Panc1 (cell line): ENCODE results near the gene MICAL1. TPM values are rescaled to one million over a fixed set of nuclear protein-coding genes. Genes with fewer than 3 reads are reported as not detected.

ENCODE experiments used
- ATAC-seq: fragments of 200-7000 bp; cut with Tn5 transposase; 2 replicates; pipeline ENCODE4 v1.9.1; 2020; ENCODE audit warnings: mild to moderate bottlenecking, moderate library complexity
- BruUV-seq: library from RNA; stranded (reverse); fragments of 400-500 nt; replicated peaks from 2 replicates; lab custom pipeline; 2021; lab: Mats Ljungman, UMichigan
- CTCF ChIA-PET: fragments of 300-600 bp; sonication (Branson Sonifier 250); formaldehyde crosslinking; loops from one replicate; lab custom pipeline; 2022; ENCODE audit warnings: antibody characterized with exemption; lab: Charles Lee
- POLR2A ChIA-PET: fragments of 300-600 bp; sonication (Branson Sonifier 250); formaldehyde crosslinking; loops from one replicate; lab custom pipeline; 2022; ENCODE audit warnings: antibody characterized with exemption; lab: Charles Lee
- DNase-seq: peaks from one replicate; pipeline ENCODE4 v3.0.0-alpha.2; 2010; ENCODE audit warnings: low read depth, low spot score
- H3K27ac ChIP-seq: 2 replicates; pipeline ENCODE4 v1.5.1; 2011; ENCODE audit warnings: mild to moderate bottlenecking, low read length, inconsistent platforms
- H3K27me3 ChIP-seq: fragments of 200-500 bp; sonication (Bioruptor generic); 2 replicates; pipeline ENCODE4 v1.6.0; 2014; ENCODE audit warnings: low read length, inconsistent platforms; ENCODE audit not compliant: control insufficient read depth, insufficient read depth
- H3K36me3 ChIP-seq: fragments of 200-500 bp; sonication (Bioruptor generic); 2 replicates; pipeline ENCODE4 v1.5.1; 2014; ENCODE audit warnings: inconsistent platforms, mild to moderate bottlenecking, low read length, moderate library complexity; ENCODE audit not compliant: control insufficient read depth, insufficient read depth
- H3K4me1 ChIP-seq: 2 replicates; pipeline ENCODE4 v1.5.1; 2011; ENCODE audit warnings: inconsistent platforms, mild to moderate bottlenecking, low read length, moderate library complexity; ENCODE audit not compliant: control insufficient read depth, insufficient read depth
- H3K4me3 ChIP-seq, 2 experiments: 2 replicates each; pipeline ENCODE4 v1.5.1; 2011 to 2012; ENCODE audit warnings: low read depth in 2 of 2, low read length in 2 of 2, mild to moderate bottlenecking in 2 of 2, inconsistent platforms in 1 of 2, moderate library complexity in 1 of 2
- H3K9me3 ChIP-seq: fragments of 200-500 bp; sonication (Bioruptor generic); 2 replicates; pipeline ENCODE4 v1.5.1; 2014; ENCODE audit warnings: low read depth, mild to moderate bottlenecking, inconsistent platforms, low read length, moderate library complexity; ENCODE audit not compliant: control insufficient read depth, insufficient read depth
- CTCF ChIP-seq: fragments of 450-650 bp; IDR thresholded peaks from 2 replicates; pipeline ENCODE4 v1.5.1; 2017; ENCODE audit warnings: mild to moderate bottlenecking
- POLR2AphosphoS5 ChIP-seq: IDR thresholded peaks from 2 replicates; pipeline ENCODE4 v1.6.1; 2012; ENCODE audit warnings: mild to moderate bottlenecking, low read depth, low read length, moderate library complexity
- REST ChIP-seq, 2 experiments: IDR thresholded peaks; 2 replicates each; pipeline ENCODE4 v1.6.1; 2011 to 2012; ENCODE audit warnings: low read depth in 2 of 2, control low read depth in 1 of 2, low read length in 1 of 2, mild to moderate bottlenecking in 1 of 2, moderate library complexity in 1 of 2; ENCODE audit not compliant: insufficient read depth in 1 of 2
- SIN3A ChIP-seq: IDR thresholded peaks from 2 replicates; pipeline ENCODE4 v1.6.1; 2012; ENCODE audit warnings: low read depth, mild to moderate bottlenecking, low read length, moderate library complexity, borderline replicate concordance; ENCODE audit not compliant: insufficient read depth
- TCF7L2 ChIP-seq: IDR thresholded peaks from 2 replicates; pipeline ENCODE4 v1.6.1; 2011; ENCODE audit warnings: mild to moderate bottlenecking, low read depth, low read length, inconsistent platforms
- in situ Hi-C: cut with HindIII; loops from 2 replicates; pipeline ENCODE4 v1.10.0; 2016; ENCODE audit warnings: low sequenced_read_pairs, low pct_unique_long_range_greater_than_20kb
- intact Hi-C: fragments of 100-400 bp; cut with micrococcal nuclease; formaldehyde crosslinking; loops from one replicate; pipeline ENCODE4 v1.10.0; 2022; ENCODE audit not compliant: unreplicated experiment
- total RNA-seq: library from RNA; stranded (reverse); gene quantifications from one replicate; pipeline ENCODE4 v1.2.1, GENCODE V29; 2021; ENCODE audit not compliant: unreplicated experiment

Gene MICAL1
- total RNA-seq, 1 experiment from 2014 or later = 64.5 TPM

GRCh38 chr6:109428889-109429477 is 26.6 kb downstream of the MICAL1 start:
- Histone ChIP-seq H3K36me3 (no peaks in the 10 kb centered on the region), H3K27ac (no peak overlapping the region), H3K27me3 (no peaks in the 10 kb centered on the region), H3K4me1 (peaks cover 9% of the 10 kb centered on the region; the same call in 1 of the 2 replicates), H3K9me3 (no peaks in the 10 kb centered on the region), H3K4me3 (no peak overlapping the region)
- POLR2A ChIA-PET = interaction anchor here (0.7 kb wide), 2 partner anchors 19 to 27 kb away, joined by 4 to 13 read pairs; partner anchors contain the start of gene MICAL1
- no TSS peak for BruUV-seq
- DNase-seq (no peak), ATAC-seq (no peak)
- CTCF ChIA-PET = no interaction called here
- intact Hi-C loops = no loop called here
- TF ChIP-seq TCF7L2 (no peak), POLR2AphosphoS5 (no peak), SIN3A (no peak), CTCF (no peak), REST (IDR thresholded peaks at IDR 0.05; ENCODE audit: insufficient read depth in 1 of 2, low read depth in 2 of 2, low read length in 1 of 2) (no peak)
- in situ Hi-C loops = no loop called here

GRCh38 chr6:109424946-109425345 is 30.6 kb downstream of the MICAL1 start:
- in situ Hi-C loops = no loop called here

More at GRCh38 chr6:109424946-109425345, 30.6 kb downstream of the MICAL1 start:
- ChIA-PET POLR2A (no interaction called here), CTCF (no interaction called here)
- Histone ChIP-seq H3K36me3 (no peaks in the 10 kb centered on the region), H3K9me3 (no peaks in the 10 kb centered on the region), H3K4me3 (no peak overlapping the region), H3K4me1 (peaks cover 23% of the 10 kb centered on the region), H3K27ac (peak overlapping the region; percentile 24), H3K27me3 (no peaks in the 10 kb centered on the region)
- TF ChIP-seq REST (IDR thresholded peaks at IDR 0.05; ENCODE audit: insufficient read depth in 1 of 2, low read depth in 2 of 2, low read length in 1 of 2) (no peak), SIN3A (no peak), POLR2AphosphoS5 (no peak), TCF7L2 (no peak), CTCF (no peak)
- DNase-seq (no peak), ATAC-seq (peak; percentile 51)
- no TSS peak for BruUV-seq
- intact Hi-C loops = no loop called here
